Testis (tissue), 5 donors: Measurements from ENCODE around the gene SKI. TPM values are rescaled to one million over a fixed set of nuclear protein-coding genes. Genes with fewer than 3 reads are reported as not detected.

Experiments
- DNase-seq: peaks from one replicate; pipeline ENCODE4 v3.0.0-alpha.2; 2019
- H3K27ac ChIP-seq, 2 donors: fragments of 200-600 bp; sonication (generic); one replicate each; pipeline ENCODE4 v1.5.1; 2019
- H3K27me3 ChIP-seq: fragments of 200-600 bp; sonication (generic); one replicate; pipeline ENCODE4 v1.5.1; 2019
- H3K36me3 ChIP-seq: fragments of 200-600 bp; sonication (generic); one replicate; pipeline ENCODE4 v1.5.1; 2017; ENCODE audit warnings: low read depth; ENCODE audit errors: missing control alignments
- H3K4me1 ChIP-seq: fragments of 200-600 bp; sonication (generic); one replicate; pipeline ENCODE4 v1.5.1; 2019
- H3K4me3 ChIP-seq, 2 donors: fragments of 200-600 bp; sonication (generic); one replicate each; pipeline ENCODE4 v1.5.1; 2017 to 2019
- H3K9me3 ChIP-seq: fragments of 200-600 bp; sonication (generic); one replicate; pipeline ENCODE4 v1.5.1; 2017
- POLR2A ChIP-seq: fragments of 450-650 bp; IDR thresholded peaks from one replicate; pipeline ENCODE4 v1.6.1; 2017; ENCODE audit warnings: antibody characterized with exemption, mild to moderate bottlenecking, moderate library complexity
- WGBS, 2 donors: methylation state at CpG; one replicate each; pipeline ENCODE4 v1.1.5; 2018; 5-methylcytosine and 5-hydroxymethylcytosine counted together
- intact Hi-C: fragments of 100-400 bp; cut with DNase I; formaldehyde crosslinking; loops from one replicate; pipeline ENCODE4 v1.15.1; 2023; ENCODE audit warnings: low total_unique reads
- long read RNA-seq, 2 donors: transcript quantifications; one replicate each; lab custom pipeline, GENCODE V29; 2026
- polyA plus RNA-seq: library from polyadenylated mRNA; stranded (reverse); fragments of 350-450 nt; fragmentation: Illumina TruSeq; extraction: RNeasy Lipid Tissue Mini Kit (QIAGEN cat#74804); gene quantifications from one replicate; pipeline ENCODE4 v1.2.3, GENCODE V29; 2014; ENCODE audit warnings: low read depth, low replicate concordance; ENCODE audit not compliant: insufficient read depth
- total RNA-seq, 2 donors: library from RNA; depleted of rRNA; stranded (reverse); fragments of >200 nt; gene quantifications; one replicate each; pipeline ENCODE4 v1.2.3, GENCODE V29; 2016
- TF ChIP-seq, protein P1 (sequence below), 3 experiments: fragments of 450-650 bp in 2 of 3; fragments of 200-600 bp in 1 of 3; sonication (generic) in 1 of 3; IDR thresholded peaks; one replicate each; pipeline ENCODE4 v1.5.1; 2016 to 2019; ENCODE audit warnings: antibody characterized with exemption in 3 of 3, mild to moderate bottlenecking in 2 of 3, moderate library complexity in 1 of 3

Gene SKI
- 10 to 100 TPM; 85.7 to 87.1 TPM for total RNA-seq
- 40.2 TPM for polyA plus RNA-seq
- long read RNA-seq, donor 1, full-length matches to known transcripts: 6 of 6 reads
- long read RNA-seq, donor 1, partial matches to known transcripts: 0 of 6 reads
- long read RNA-seq, donor 1, other reads (novel, unspliced or antisense): 0 of 6 reads
- long read RNA-seq, donor 2, full-length matches to known transcripts: 3 of 3 reads
- long read RNA-seq, donor 2, partial matches to known transcripts: 0 of 3 reads
- long read RNA-seq, donor 2, other reads (novel, unspliced or antisense): 0 of 3 reads

GRCh38 chr1:2228157-2228594 is at the start of gene SKI:
Gene SKI (plus strand): TSS chr1:2228319. CDS start chr1:2228767, 448 bp downstream.
- WGBS, 2 donors: 0% methylated on average over 45 of the region's 100 CpGs; no CpG with 5 or more reads in 1 of the 2 donors
- DNase-seq: no peak
- Histone ChIP-seq H3K4me3 (peak within 1 kb of the TSS; percentile 69 to 70), H3K27me3 (no peaks in the 10 kb centered on the region), H3K27ac (peak within 1 kb of the TSS; percentile 96 to 98), H3K4me1 (peaks cover 42% of the 10 kb centered on the region), H3K9me3 (no peaks in the 10 kb centered on the region), H3K36me3 (no peaks in the 10 kb centered on the region)
- intact Hi-C loops: no loop called here
- TF ChIP-seq POLR2A: no peak
- TF ChIP-seq, protein P1, sequence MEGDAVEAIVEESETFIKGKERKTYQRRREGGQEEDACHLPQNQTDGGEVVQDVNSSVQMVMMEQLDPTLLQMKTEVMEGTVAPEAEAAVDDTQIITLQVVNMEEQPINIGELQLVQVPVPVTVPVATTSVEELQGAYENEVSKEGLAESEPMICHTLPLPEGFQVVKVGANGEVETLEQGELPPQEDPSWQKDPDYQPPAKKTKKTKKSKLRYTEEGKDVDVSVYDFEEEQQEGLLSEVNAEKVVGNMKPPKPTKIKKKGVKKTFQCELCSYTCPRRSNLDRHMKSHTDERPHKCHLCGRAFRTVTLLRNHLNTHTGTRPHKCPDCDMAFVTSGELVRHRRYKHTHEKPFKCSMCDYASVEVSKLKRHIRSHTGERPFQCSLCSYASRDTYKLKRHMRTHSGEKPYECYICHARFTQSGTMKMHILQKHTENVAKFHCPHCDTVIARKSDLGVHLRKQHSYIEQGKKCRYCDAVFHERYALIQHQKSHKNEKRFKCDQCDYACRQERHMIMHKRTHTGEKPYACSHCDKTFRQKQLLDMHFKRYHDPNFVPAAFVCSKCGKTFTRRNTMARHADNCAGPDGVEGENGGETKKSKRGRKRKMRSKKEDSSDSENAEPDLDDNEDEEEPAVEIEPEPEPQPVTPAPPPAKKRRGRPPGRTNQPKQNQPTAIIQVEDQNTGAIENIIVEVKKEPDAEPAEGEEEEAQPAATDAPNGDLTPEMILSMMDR (IDR thresholded peaks at IDR 0.05): no peak

DNA sequence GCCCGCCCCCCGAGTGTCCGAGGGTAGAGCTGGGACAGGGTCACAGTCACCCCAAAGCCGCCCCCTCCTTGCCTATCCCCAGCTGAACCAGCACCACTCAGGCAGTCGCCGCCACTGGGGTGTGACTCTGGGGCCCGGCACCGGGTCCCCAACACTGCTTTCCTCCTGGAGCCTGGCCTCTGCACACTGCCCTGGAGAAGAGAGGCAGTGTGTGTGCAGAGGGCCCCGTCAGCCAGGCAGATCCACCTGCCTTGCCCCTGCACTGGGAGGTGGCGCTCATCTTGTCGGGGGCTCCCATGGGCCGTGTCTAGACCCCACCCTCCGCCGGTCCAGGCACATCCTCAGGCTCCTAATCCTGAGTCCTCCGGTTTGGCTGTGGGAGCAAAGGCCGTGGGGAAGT is 49.2 kb upstream of the SKI start:
- TF ChIP-seq, protein P1 (IDR thresholded peaks at IDR 0.05): no peak
- no peak for TF ChIP-seq POLR2A
- Histone ChIP-seq H3K4me1 (peaks cover 5% of the 10 kb centered on the region), H3K4me3 (no peak overlapping the region), H3K9me3 (no peaks in the 10 kb centered on the region), H3K27ac (no peak overlapping the region), H3K27me3 (no peaks in the 10 kb centered on the region), H3K36me3 (no peaks in the 10 kb centered on the region)
- intact Hi-C loops: no loop called here
- DNase-seq: no peak
- 95 to 97% methylated on average over 10 to 14 of the region's 16 CpGs for WGBS, 2 donors

DNA sequence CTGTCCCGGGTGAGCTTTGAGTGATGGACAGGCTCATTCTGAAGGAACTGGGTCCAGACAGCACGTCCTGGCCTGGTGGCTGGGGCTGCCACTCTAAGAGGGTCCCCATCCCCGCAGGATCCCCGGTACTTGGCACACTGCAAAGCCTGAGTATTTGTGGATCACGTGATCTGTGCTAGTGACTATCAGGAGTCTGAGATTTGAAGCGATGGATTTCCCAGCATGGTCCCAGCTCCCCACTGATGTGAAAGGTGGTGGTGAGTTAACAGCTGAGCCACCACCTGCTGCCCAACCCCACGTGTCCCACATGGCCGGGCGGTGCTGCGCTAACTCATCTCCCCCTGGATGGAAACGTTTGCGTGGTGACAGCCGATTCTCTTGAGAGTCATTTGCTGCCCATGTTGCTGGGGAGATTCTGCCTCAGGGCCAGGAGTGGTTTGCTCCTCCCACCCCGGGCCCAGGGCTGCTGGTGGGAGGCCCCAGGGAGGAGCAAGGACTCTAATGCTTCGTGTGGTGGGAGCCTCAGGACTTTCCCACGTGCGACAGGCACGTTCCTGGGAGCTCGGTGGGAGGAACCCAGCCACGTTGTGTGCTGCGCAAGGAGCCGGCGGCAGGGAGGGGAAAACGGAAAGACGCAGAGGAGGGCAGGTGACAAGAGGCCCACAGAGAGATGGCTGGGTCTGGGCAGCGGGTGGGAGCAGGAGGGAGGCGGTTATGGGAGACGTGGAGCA is 48.7 kb upstream of the SKI start:
- no peak for DNase-seq
- intact Hi-C loops: no loop called here
- Histone ChIP-seq H3K27ac (no peak overlapping the region), H3K4me3 (no peak overlapping the region), H3K27me3 (no peaks in the 10 kb centered on the region), H3K4me1 (peaks cover 5% of the 10 kb centered on the region), H3K36me3 (no peaks in the 10 kb centered on the region), H3K9me3 (no peaks in the 10 kb centered on the region)
- WGBS, 2 donors: 84 to 89% methylated on average over 15 to 28 of the region's 28 CpGs
- TF ChIP-seq, protein P1 (IDR thresholded peaks at IDR 0.05): no peak
- TF ChIP-seq POLR2A: no peak

DNA sequence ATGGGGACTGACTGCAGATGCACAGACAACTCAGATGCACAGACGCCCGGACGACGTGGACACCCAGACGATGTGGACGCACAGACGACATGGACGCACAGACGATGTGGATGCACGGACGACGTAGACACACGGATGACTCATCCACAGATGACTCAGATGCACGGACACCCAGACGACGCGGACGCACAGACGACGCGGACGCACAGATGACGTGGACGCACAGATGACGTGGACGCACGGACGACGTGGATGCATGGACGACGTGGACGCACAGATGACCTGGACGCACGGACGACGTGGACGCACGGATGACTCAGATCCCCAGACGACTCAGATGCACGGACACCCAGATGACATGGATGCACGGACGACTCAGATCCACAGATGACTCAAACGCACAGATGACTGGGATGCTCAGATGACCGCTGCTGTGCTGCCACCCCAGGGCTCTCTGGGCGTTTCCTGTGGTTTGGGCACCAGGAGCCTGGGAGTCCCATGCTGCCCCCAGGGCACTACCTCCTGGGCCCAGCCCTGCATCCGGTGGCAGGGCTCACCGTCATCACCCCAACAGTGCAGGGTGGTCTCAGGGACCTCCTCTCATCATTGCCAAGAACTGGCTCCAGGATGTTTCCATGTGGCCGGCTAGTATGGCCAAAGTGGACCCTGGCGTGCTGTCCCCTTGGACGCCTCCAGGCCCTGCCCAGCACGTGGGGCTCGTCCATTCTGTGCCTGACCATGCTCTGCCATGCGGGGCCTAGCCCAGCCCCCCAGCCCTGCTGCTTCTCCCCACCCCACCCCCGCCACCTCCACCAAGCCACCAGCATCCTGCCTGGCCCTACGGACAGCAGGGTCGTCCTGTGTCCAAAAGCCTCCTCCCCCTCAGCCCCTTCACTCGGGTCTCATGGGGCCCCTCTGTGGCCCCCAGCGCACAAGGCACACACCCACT is 47.5 kb upstream of the SKI start:
- intact Hi-C loops: no loop called here
- TF ChIP-seq, protein P1 (IDR thresholded peaks at IDR 0.05): no peak
- TF ChIP-seq POLR2A: no peak
- H3K27me3 ChIP-seq: no peaks in the 10 kb centered on the region
- H3K27ac ChIP-seq: no peak overlapping the region
- H3K36me3 ChIP-seq: no peaks in the 10 kb centered on the region
- H3K4me1 ChIP-seq: peaks cover 5% of the 10 kb centered on the region
- no peaks in the 10 kb centered on the region for H3K9me3 ChIP-seq
- DNase-seq: no peak
- 93 to 94% methylated on average over 50 to 55 of the region's 58 CpGs for WGBS, 2 donors
- H3K4me3 ChIP-seq: no peak overlapping the region
